ENCODE results near the gene ARL4D.
A peak's percentile ranks its signal among the peaks of the same experiment; 100 is the strongest.
"Not testable (repeated sequence)": the region's sequence is repeated elsewhere in the genome, so short reads cannot be mapped to it uniquely, and the experiment has no call there.

The ARL4D gene

GRCh38 chr17:43398724-43399595, at the start of gene ARL4D:
Gene ARL4D, plus strand, starts transcription at chr17:43398993. Its CDS starts 740 bp downstream, at chr17:43399733.
- DNase-seq (ENCODE audit: low read depth in 1 of 2, low spot score in 1 of 2), result peak; percentile 56 to 78

GRCh38 chr17:43349142-43349541, 49.7 kb upstream of the ARL4D start:
- no peak for DNase-seq (ENCODE audit: low read depth in 1 of 2, low spot score in 1 of 2)

- DNase-seq (ENCODE audit: low read depth in 1 of 2, low spot score in 1 of 2), result no peak
Measured at GRCh38 chr17:43350888-43351361, 47.9 kb upstream of the ARL4D start.

- DNase-seq (ENCODE audit: low read depth in 1 of 2, low spot score in 1 of 2), result no peak
Measured at GRCh38 chr17:43351691-43352090, 47.1 kb upstream of the ARL4D start.

- no peak for DNase-seq (ENCODE audit: low read depth in 1 of 2, low spot score in 1 of 2)
Measured at GRCh38 chr17:43352579-43353331, 46.0 kb upstream of the ARL4D start.

- DNase-seq (ENCODE audit: low read depth in 1 of 2, low spot score in 1 of 2), result no peak
Measured at GRCh38 chr17:43353393-43353792, 45.4 kb upstream of the ARL4D start.

- no peak for DNase-seq (ENCODE audit: low read depth in 1 of 2, low spot score in 1 of 2)
Measured at GRCh38 chr17:43354371-43354770, 44.4 kb upstream of the ARL4D start.

- DNase-seq (ENCODE audit: low read depth in 1 of 2, low spot score in 1 of 2), result no peak
Measured at GRCh38 chr17:43356450-43356849, 42.3 kb upstream of the ARL4D start.

- no peak for DNase-seq (ENCODE audit: low read depth in 1 of 2, low spot score in 1 of 2)
Measured at GRCh38 chr17:43356999-43357398, 41.8 kb upstream of the ARL4D start.

GRCh38 chr17:43359469-43360110, 39.2 kb upstream of the ARL4D start:
- no peak for DNase-seq (ENCODE audit: low read depth in 1 of 2, low spot score in 1 of 2)

- DNase-seq (ENCODE audit: low read depth in 1 of 2, low spot score in 1 of 2), result peak in 1 of 2 donors; percentile 89
Measured at GRCh38 chr17:43360376-43360738, 38.4 kb upstream of the ARL4D start.

GRCh38 chr17:43360739-43361505, 37.9 kb upstream of the ARL4D start:
- peak; percentile 76 to 94 for DNase-seq (ENCODE audit: low read depth in 1 of 2, low spot score in 1 of 2)

- no peak for DNase-seq (ENCODE audit: low read depth in 1 of 2, low spot score in 1 of 2)
Measured at GRCh38 chr17:43363181-43363925, 35.4 kb upstream of the ARL4D start.

- DNase-seq (ENCODE audit: low read depth in 1 of 2, low spot score in 1 of 2), result no peak
Measured at GRCh38 chr17:43363926-43364285, 34.9 kb upstream of the ARL4D start.

- DNase-seq (ENCODE audit: low read depth in 1 of 2, low spot score in 1 of 2), result no peak
Measured at GRCh38 chr17:43365356-43365755, 33.4 kb upstream of the ARL4D start.

- not testable (repeated sequence) for DNase-seq (ENCODE audit: low read depth in 1 of 2, low spot score in 1 of 2)
Measured at GRCh38 chr17:43365921-43366320, 32.9 kb upstream of the ARL4D start.

GRCh38 chr17:43366891-43367736, 31.7 kb upstream of the ARL4D start:
- DNase-seq (ENCODE audit: low read depth in 1 of 2, low spot score in 1 of 2), result peak in 1 of 2 donors; percentile 16

GRCh38 chr17:43367737-43368242, 31.0 kb upstream of the ARL4D start:
- DNase-seq (ENCODE audit: low read depth in 1 of 2, low spot score in 1 of 2), result peak; percentile 13 to 66

All from activated CD4-positive, alpha-beta T cell treated with anti-CD3 and anti-CD28 coated beads, Interleukin-2, amount 50 U/mL, for 24 hours (primary cell).